ENCODE results near the gene TRMT112.
"Not testable (repeated sequence)": the region's sequence is repeated elsewhere in the genome, so short reads cannot be mapped to it uniquely, and the experiment has no call there.

The TRMT112 gene

DNA sequence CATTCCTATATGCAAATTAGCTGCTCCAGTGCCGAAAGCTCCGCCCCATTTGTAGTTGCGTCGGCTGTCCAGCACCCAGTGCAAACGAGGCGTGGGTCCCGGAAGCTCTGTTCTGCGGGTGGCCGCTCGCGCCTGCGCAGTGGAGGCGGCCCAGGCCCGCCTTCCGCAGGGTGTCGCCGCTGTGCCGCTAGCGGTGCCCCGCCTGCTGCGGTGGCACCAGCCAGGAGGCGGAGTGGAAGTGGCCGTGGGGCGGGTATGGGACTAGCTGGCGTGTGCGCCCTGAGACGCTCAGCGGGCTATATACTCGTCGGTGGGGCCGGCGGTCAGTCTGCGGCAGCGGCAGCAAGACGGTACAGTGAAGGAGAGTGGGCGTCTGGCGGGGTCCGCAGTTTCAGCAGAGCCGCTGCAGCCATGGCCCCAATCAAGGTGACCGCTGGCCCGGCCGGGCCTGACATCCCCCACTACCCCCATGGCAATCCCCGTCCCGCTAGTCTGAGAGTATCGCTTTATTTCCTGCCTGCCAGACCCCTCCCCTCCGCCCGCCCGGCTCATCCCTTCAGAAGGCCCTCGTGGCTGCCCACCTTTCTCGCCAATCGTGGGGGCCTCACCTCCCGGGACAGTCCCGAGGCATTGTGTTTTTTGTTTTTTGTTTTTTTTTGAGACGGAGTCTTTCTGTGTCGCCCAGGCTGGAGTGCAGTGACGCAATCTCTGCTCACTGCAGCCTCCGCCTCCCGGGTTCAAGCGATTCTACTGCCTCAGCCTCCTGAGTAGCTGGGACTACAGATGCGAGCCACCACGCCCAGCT is 804 bp upstream of the TRMT112 start, which contains the start of gene PRDX5:
Gene PRDX5, plus strand, starts transcription at position 161 of the 805 bp plus-strand sequence. Its CDS starts 95 bp downstream, at position 256.
- no peaks in the 10 kb centered on the region for H3K9me3 Mint-ChIP-seq
- ATAC-seq (replicated peaks): peak; percentile 77
- peaks cover 31 to 34% of the 10 kb centered on the region in 2 donors for H3K4me1 Mint-ChIP-seq (ENCODE audit: low read depth in 2 of 2)
- peak within 1 kb of the TSS; percentile 88 to 94 for H3K4me3 Mint-ChIP-seq
- H3K27ac Mint-ChIP-seq: peak within 1 kb of the TSS; percentile 98 to 99
- peak; percentile 90 to 95 (median 93) for DNase-seq
- H3K27me3 Mint-ChIP-seq: no peaks in the 10 kb centered on the region
- H3K36me3 Mint-ChIP-seq (ENCODE audit: insufficient read depth): peaks cover 53% of the 10 kb centered on the region

DNA sequence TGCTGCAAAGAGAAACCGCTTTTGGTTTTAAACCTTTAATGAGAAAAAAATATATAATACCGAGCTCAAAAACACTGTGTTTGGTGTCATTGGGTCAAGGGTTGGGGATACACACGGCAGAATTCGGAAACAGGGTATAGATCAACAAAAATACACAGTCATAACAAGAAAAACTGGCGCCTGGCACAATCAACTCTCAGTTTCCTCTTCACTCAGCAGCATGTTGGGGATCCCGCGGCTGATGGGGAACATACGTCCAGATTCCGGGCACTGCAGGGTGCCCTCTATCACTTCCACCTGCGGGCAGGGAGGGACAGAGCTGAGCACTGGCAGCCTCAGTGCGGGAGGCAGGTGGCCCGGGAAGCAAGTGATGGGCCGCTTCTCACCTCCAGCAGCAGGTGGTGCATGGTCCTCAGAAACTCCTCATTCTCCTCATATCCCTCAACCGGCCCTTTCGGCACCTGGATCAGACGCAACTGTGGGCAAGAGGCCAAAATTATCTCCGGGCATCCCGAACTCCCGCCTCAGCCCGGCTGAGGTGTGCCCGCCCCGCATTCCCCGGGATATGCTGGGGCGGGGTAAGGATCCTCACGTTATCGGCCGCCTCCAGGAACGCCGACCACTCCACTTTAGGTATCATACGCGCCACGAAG is 561 bp downstream of the TRMT112 start:
- peak; percentile 7 for ATAC-seq (replicated peaks)

DNA sequence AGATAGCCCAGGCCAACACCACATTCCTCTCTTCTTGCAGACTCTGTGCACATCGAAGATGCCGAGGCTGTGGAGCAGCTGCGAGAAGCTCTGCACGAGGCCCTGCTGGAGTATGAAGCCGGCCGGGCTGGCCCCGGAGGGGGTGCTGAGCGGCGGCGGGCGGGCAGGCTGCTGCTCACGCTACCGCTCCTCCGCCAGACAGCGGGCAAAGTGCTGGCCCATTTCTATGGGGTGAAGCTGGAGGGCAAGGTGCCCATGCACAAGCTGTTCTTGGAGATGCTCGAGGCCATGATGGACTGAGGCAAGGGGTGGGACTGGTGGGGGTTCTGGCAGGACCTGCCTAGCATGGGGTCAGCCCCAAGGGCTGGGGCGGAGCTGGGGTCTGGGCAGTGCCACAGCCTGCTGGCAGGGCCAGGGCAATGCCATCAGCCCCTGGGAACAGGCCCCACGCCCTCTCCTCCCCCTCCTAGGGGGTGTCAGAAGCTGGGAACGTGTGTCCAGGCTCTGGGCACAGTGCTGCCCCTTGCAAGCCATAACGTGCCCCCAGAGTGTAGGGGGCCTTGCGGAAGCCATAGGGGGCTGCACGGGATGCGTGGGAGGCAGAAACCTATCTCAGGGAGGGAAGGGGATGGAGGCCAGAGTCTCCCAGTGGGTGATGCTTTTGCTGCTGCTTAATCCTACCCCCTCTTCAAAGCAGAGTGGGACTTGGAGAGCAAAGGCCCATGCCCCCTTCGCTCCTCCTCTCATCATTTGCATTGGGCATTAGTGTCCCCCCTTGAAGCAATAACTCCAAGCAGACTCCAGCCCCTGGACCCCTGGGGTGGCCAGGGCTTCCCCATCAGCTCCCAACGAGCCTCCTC is 1.5 kb downstream of the TRMT112 start:
- H3K27ac Mint-ChIP-seq: peak overlapping the region; percentile 98 to 99
- H3K36me3 Mint-ChIP-seq (ENCODE audit: insufficient read depth): peaks cover 52% of the 10 kb centered on the region
- H3K9me3 Mint-ChIP-seq; H3K27me3 Mint-ChIP-seq; DNase-seq; ATAC-seq (replicated peaks): not testable (repeated sequence)
- peaks cover 40% of the 10 kb centered on the region in 2 donors for H3K4me1 Mint-ChIP-seq (ENCODE audit: low read depth in 2 of 2)
- peak overlapping the region; percentile 88 to 94 for H3K4me3 Mint-ChIP-seq

More for the DNA sequence above, 561 bp downstream of the TRMT112 start:
- peak overlapping the region; percentile 88 to 94 for H3K4me3 Mint-ChIP-seq
- H3K27ac Mint-ChIP-seq: peak overlapping the region; percentile 98 to 99
- H3K36me3 Mint-ChIP-seq (ENCODE audit: insufficient read depth): peaks cover 53% of the 10 kb centered on the region
- H3K4me1 Mint-ChIP-seq (ENCODE audit: low read depth in 2 of 2): peaks cover 39 to 43% of the 10 kb centered on the region in 2 donors
- H3K27me3 Mint-ChIP-seq: no peaks in the 10 kb centered on the region
- DNase-seq: peak; percentile 36 to 46 (median 43)
- no peaks in the 10 kb centered on the region for H3K9me3 Mint-ChIP-seq

DNA sequence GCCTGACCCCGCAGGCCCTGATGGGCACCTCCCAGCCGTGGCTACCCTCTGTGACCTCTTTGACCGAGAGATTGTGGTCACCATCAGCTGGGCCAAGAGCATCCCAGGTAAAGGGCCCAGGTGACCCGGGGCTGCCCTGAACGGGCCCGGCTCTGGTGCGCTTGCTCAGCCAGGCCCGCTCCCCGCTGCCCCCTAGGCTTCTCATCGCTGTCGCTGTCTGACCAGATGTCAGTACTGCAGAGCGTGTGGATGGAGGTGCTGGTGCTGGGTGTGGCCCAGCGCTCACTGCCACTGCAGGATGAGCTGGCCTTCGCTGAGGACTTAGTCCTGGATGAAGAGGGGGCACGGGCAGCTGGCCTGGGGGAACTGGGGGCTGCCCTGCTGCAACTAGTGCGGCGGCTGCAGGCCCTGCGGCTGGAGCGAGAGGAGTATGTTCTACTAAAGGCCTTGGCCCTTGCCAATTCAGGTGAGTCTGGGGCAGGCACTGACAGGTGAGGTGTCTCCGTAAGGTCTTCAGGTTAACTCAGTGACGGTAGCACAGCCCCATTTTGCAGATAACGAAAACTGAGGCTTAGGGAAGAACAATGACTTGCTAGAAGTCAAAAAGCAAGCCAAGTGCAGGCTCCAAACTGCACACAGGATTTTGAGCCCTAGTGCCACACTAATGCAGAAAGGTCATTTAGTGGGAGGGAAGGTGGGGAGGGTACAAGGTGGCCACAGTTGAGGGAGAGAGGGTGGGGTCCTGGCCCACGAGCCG is 2.4 kb downstream of the TRMT112 start:
- H3K9me3 Mint-ChIP-seq: no peaks in the 10 kb centered on the region
- H3K36me3 Mint-ChIP-seq (ENCODE audit: insufficient read depth): peaks cover 54% of the 10 kb centered on the region
- no peak overlapping the region for H3K27ac Mint-ChIP-seq
- no peak overlapping the region for H3K4me3 Mint-ChIP-seq
- ATAC-seq (replicated peaks) (no peak), DNase-seq (no peak)
- peaks cover 39 to 42% of the 10 kb centered on the region in 2 donors for H3K4me1 Mint-ChIP-seq (ENCODE audit: low read depth in 2 of 2)
- no peaks in the 10 kb centered on the region for H3K27me3 Mint-ChIP-seq

DNA sequence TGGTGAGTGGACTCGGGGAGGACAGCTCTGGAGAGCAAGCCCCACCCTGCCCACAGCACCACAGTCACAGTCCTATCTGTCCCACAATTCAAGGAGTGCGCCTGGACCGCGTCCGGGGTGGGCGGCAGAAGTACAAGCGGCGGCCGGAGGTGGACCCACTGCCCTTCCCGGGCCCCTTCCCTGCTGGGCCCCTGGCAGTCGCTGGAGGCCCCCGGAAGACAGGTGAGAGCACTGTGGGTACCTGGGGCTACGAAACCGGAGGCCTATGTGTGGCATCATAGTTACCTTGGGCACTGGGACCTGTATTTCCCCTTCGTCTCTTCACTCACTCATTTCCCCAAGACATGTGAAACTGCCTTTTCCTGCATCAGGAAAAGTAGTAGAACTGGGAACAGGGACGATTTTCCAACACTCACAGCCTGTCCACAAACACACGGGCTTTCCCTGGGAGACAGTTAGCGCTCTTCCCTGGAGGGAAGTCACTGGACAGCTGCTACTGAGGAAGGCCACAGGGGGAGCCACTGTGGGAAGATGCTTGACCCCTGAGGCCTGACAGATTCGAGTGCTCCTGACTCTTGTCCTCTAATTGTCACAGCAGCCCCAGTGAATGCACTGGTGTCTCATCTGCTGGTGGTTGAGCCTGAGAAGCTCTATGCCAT is 3.1 kb downstream of the TRMT112 start:
- H3K9me3 Mint-ChIP-seq: no peaks in the 10 kb centered on the region
- ATAC-seq (replicated peaks): no peak
- H3K4me3 Mint-ChIP-seq: no peak overlapping the region
- H3K27ac Mint-ChIP-seq: no peak overlapping the region
- peaks cover 36% of the 10 kb centered on the region in 2 donors for H3K4me1 Mint-ChIP-seq (ENCODE audit: low read depth in 2 of 2)
- no peak for DNase-seq
- peaks cover 49% of the 10 kb centered on the region for H3K36me3 Mint-ChIP-seq (ENCODE audit: insufficient read depth)
- no peaks in the 10 kb centered on the region for H3K27me3 Mint-ChIP-seq

DNA sequence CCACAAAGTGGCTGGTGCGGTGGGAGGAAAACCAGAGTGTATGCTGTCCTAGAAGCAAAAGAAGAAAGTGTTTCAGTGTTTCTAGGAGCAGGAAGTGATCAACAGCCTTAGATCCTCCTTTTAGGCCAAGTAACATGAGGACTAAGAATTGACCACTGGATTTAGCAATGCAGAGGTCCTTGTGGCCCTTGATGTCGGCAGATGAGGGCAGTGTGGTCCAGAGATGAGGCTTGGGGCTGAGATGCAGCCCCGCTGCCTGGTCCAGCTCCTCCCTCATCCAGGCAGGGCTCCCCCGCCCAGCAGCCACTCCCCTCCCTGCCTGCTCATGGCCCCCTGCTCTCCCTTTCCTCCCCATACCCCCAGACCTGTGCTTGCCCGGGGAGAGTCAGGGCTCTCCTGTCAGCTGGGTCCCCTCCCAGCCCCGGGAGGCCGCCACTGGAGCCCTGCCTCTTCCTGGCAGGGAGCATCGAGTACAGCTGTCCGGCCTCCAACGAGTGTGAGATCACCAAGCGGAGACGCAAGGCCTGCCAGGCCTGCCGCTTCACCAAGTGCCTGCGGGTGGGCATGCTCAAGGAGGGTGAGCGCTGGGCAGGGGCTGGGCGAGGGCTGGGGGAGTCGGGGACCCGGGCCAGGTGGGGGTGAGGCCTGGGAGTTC is 3.7 kb downstream of the TRMT112 start:
- ATAC-seq (replicated peaks): no peak
- H3K36me3 Mint-ChIP-seq (ENCODE audit: insufficient read depth): peaks cover 45% of the 10 kb centered on the region
- H3K9me3 Mint-ChIP-seq: no peaks in the 10 kb centered on the region
- no peak overlapping the region for H3K4me3 Mint-ChIP-seq
- no peaks in the 10 kb centered on the region for H3K27me3 Mint-ChIP-seq
- DNase-seq: no peak
- H3K27ac Mint-ChIP-seq: peak overlapping the region; percentile 51 to 74
- peaks cover 30 to 31% of the 10 kb centered on the region in 2 donors for H3K4me1 Mint-ChIP-seq (ENCODE audit: low read depth in 2 of 2)

DNA sequence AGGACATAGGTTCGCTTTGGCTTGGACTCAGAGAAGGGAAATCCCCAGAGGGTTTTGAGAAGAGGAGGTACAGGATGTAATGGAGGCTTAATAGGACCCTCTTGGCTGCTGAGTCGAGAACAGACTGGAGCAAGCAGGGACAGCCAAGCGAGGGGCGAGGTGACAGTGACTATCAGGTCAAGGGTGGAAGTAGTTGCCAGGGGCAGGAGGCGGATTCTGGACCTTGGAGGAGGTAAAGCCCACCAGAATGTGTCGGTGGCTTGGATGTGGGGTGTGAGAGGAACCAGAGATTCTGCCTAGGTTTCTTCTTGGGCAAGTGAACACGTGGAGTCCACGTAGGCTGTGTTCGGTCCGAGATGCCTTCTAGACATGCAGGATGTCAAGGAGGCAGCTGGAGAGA is 4.4 kb downstream of the TRMT112 start:
- peaks cover 38% of the 10 kb centered on the region for H3K36me3 Mint-ChIP-seq (ENCODE audit: insufficient read depth)
- H3K9me3 Mint-ChIP-seq: no peaks in the 10 kb centered on the region
- no peak overlapping the region for H3K4me3 Mint-ChIP-seq
- H3K27me3 Mint-ChIP-seq: no peaks in the 10 kb centered on the region
- no peak for ATAC-seq (replicated peaks)
- DNase-seq: no peak
- peak overlapping the region; percentile 51 to 74 for H3K27ac Mint-ChIP-seq
- H3K4me1 Mint-ChIP-seq (ENCODE audit: low read depth in 2 of 2): peaks cover 25 to 26% of the 10 kb centered on the region in 2 donors

DNA sequence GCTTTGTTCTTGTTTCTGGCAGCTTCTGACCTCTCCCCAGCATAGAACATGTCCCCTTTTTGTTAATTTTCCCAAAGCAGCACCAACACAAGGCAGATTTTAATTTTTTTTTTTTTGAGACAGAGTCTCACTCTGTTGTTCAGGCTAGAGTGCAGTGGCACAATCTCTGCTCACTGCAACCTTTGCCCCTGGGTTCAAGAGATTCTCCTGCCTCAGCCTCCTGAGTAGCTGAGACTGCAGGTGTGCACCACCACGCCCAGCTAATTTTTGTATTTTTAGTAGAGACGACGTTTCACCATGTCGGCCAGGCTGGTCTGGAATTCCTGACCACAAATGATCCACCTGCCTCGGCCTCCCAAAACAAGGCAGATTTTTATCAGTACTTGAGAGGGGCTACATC is 9.6 kb downstream of the TRMT112 start:
- ATAC-seq (replicated peaks); H3K9me3 Mint-ChIP-seq; H3K27me3 Mint-ChIP-seq; DNase-seq: not testable (repeated sequence)
- Mint-ChIP-seq H3K36me3 (ENCODE audit: insufficient read depth) (peaks cover 21% of the 10 kb centered on the region), H3K4me1 (ENCODE audit: low read depth in 2 of 2) (peaks cover 21 to 24% of the 10 kb centered on the region in 2 donors), H3K4me3 (peak overlapping the region; percentile 27 to 97), H3K27ac (peak overlapping the region; percentile 31 to 93)

DNA sequence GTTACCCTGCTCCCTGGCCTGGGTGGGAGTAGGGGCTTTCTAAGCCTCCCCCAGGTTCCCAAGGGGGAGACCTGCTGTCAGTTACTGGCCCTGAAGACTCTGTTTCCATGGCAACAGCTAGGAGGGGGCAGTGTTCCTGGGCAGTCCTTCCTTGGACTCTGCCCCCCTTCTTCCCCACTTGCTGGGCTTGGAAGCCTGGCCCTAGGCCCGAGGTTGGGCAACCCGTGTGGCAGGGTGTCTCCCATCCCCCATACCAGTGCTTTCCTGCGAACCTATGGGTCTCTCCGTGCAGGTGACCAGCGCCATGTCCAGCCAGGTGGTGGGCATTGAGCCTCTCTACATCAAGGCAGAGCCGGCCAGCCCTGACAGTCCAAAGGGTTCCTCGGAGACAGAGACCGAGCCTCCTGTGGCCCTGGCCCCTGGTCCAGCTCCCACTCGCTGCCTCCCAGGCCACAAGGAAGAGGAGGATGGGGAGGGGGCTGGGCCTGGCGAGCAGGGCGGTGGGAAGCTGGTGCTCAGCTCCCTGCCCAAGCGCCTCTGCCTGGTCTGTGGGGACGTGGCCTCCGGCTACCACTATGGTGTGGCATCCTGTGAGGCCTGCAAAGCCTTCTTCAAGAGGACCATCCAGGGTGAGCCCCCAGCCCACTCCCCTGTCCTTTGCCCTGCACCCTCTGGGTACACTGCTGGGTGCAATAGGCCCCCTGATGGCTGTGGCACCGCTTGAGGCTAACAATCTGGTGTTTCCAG is 10.3 kb downstream of the TRMT112 start:
- H3K27me3 Mint-ChIP-seq: no peaks in the 10 kb centered on the region
- H3K4me1 Mint-ChIP-seq (ENCODE audit: low read depth in 2 of 2): peaks cover 16 to 19% of the 10 kb centered on the region in 2 donors
- DNase-seq (no peak), ATAC-seq (replicated peaks) (no peak)
- peak overlapping the region in 1 of 2 donors; percentile 93 for H3K27ac Mint-ChIP-seq
- H3K36me3 Mint-ChIP-seq (ENCODE audit: insufficient read depth): peaks cover 26% of the 10 kb centered on the region
- no peaks in the 10 kb centered on the region for H3K9me3 Mint-ChIP-seq
- H3K4me3 Mint-ChIP-seq: peak overlapping the region; percentile 97 to 98

DNA sequence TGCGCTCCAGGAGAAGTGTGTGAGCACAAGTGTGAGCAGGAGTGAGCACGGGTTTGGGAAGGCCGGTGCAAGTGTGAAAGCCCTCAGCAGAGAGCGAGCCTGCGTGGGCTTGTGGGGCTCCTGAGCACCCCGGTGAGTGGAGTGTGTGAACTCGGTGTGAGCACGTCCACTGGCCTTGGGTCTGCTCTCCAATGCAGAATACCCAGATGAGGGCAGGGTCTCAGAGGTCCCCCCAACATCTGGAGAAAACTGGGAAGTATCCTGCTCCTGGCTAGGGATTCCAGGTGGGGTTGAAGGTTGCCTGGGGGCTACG is 10.8 kb downstream of the TRMT112 start:
- Mint-ChIP-seq H3K36me3 (ENCODE audit: insufficient read depth) (peaks cover 30% of the 10 kb centered on the region), H3K4me1 (ENCODE audit: low read depth in 2 of 2) (peaks cover 16 to 22% of the 10 kb centered on the region in 2 donors), H3K4me3 (peak overlapping the region; percentile 97 to 98), H3K27ac (peak overlapping the region; percentile 92 to 93), H3K9me3 (no peaks in the 10 kb centered on the region), H3K27me3 (no peaks in the 10 kb centered on the region)
- no peak for DNase-seq
- ATAC-seq (replicated peaks): no peak

DNA sequence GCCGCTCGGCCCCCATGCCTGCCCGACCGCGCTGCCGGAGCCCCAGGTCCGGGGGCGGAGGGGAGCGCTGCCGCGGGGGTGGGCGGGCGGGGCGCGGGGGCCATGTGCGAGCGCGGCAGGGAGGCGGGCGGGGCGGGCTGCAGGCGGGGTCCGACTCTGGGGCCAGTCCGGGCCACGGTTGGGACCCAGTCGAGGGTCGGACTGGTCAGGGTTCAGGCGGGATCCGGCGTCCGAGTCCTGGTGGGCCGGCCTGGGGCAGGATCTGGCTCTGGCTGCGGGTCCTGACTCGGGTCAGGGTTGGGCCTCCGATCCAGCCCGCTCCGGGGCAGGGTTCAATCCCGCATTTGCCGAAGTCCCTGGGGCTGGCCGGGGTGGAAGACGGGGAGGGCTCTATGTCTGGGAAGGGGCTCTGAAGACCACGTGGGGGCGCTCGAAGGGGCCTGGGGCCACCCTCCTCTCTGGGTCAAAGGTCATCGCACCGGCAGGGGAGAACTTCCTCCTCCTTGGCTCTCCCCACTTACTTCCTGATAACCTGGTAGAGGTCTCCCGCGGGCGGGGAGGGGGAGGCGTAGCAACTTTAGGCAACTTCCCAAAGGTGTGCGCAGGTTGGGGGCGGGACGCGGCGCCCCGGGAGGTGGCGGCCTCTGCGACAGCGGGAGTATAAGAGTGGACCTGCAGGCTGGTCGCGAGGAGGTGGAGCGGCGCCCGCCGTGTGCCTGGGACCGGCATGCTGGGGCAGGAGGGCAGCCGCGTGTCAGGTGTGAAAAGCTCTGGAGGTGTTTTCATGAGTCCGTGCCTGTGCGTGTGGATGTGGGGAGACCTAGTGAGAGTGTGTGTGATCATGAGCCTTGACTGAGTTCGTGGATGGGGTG is 11.4 kb downstream of the TRMT112 start:
- peak; percentile 13 for ATAC-seq (replicated peaks)

More for the DNA sequence above, 11.4 kb downstream of the TRMT112 start:
- Mint-ChIP-seq H3K4me1 (ENCODE audit: low read depth in 2 of 2) (peaks cover 17 to 22% of the 10 kb centered on the region in 2 donors), H3K9me3 (no peaks in the 10 kb centered on the region), H3K4me3 (peak overlapping the region; percentile 97 to 98), H3K36me3 (ENCODE audit: insufficient read depth) (peaks cover 33% of the 10 kb centered on the region), H3K27me3 (peaks cover under 1 to 2% of the 10 kb centered on the region in 2 donors), H3K27ac (peak overlapping the region; percentile 92 to 93)
- DNase-seq: peak; percentile 37 to 46 (median 42)
